ENCODE results near the gene DYNLT3.

Gene DYNLT3

GRCh38 chrX:37817176-37817575 lies 30.2 kb downstream of the DYNLT3 start:
- no peak for DNase-seq (ENCODE audit: low read depth, low spot score)
- TF ChIP-seq, protein P1, sequence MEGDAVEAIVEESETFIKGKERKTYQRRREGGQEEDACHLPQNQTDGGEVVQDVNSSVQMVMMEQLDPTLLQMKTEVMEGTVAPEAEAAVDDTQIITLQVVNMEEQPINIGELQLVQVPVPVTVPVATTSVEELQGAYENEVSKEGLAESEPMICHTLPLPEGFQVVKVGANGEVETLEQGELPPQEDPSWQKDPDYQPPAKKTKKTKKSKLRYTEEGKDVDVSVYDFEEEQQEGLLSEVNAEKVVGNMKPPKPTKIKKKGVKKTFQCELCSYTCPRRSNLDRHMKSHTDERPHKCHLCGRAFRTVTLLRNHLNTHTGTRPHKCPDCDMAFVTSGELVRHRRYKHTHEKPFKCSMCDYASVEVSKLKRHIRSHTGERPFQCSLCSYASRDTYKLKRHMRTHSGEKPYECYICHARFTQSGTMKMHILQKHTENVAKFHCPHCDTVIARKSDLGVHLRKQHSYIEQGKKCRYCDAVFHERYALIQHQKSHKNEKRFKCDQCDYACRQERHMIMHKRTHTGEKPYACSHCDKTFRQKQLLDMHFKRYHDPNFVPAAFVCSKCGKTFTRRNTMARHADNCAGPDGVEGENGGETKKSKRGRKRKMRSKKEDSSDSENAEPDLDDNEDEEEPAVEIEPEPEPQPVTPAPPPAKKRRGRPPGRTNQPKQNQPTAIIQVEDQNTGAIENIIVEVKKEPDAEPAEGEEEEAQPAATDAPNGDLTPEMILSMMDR (IDR thresholded peaks at IDR 0.05; ENCODE audit: low read depth, low read length) = no peak
- H3K4me3 ChIP-seq (ENCODE audit: low read depth, low read length) = no peak overlapping the region
- in situ Hi-C loops (cut with HindIII; ENCODE audit: low sequenced_read_pairs) = no loop called here

GRCh38 chrX:37816766-37817165 lies 30.6 kb downstream of the DYNLT3 start:
- in situ Hi-C loops (cut with HindIII; ENCODE audit: low sequenced_read_pairs) = no loop called here
- no peak for DNase-seq (ENCODE audit: low read depth, low spot score)
- H3K4me3 ChIP-seq (ENCODE audit: low read depth, low read length) = no peak overlapping the region
- TF ChIP-seq, protein P1 (IDR thresholded peaks at IDR 0.05; ENCODE audit: low read depth, low read length) = no peak

DNA sequence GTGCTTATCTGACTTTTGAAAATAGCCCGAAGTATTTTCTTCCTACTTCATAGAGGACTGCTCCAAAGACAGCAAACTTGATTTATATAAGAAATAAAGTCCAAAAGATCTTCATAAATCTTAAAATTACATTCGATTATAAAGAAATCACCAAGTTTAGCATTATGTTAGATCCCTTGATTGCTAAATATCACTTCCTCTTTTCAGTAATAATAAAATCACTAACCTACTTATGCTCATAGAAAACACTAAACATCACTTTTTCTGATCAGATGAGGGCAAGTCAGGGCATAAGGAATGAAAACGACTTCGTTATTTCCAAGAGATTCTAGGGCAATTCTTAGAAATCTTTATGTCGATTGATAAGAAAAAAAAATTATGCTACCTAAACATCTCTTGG lies 32.0 kb downstream of the DYNLT3 start:
- in situ Hi-C loops (cut with HindIII; ENCODE audit: low sequenced_read_pairs) = no loop called here
- no peak overlapping the region for H3K4me3 ChIP-seq (ENCODE audit: low read depth, low read length)
- no peak for DNase-seq (ENCODE audit: low read depth, low spot score)
- TF ChIP-seq, protein P1 (IDR thresholded peaks at IDR 0.05; ENCODE audit: low read depth, low read length) = no peak

- TF ChIP-seq, protein P1 (IDR thresholded peaks at IDR 0.05; ENCODE audit: low read depth, low read length) = no peak
- H3K4me3 ChIP-seq (ENCODE audit: low read depth, low read length) = no peak overlapping the region
- no peak for DNase-seq (ENCODE audit: low read depth, low spot score)
- in situ Hi-C loops (cut with HindIII; ENCODE audit: low sequenced_read_pairs) = no loop called here
These were observed 33.8 kb downstream of the DYNLT3 start for GRCh38 chrX:37813570-37813969.

DNA sequence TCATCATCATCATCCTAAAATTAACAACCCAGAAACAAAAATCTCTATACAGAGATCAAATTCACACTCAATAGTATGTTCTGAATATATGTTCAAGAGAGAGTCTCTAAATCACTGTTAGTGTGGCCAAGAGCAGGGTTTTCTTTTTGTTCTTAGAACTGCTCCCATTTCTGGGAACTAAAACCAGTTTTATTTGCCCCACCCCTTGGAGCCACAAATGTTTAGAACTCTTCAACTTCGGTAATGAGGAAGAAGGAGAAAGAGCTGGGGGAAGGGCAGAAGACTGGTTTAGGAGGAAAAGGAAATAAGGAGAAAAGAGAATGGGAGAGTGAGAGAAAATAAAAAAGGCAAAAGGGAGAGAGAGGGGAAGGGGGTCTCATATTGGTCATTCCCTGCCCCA lies 35.3 kb downstream of the DYNLT3 start:
- no peak overlapping the region for H3K4me3 ChIP-seq (ENCODE audit: low read depth, low read length)
- TF ChIP-seq, protein P1 (IDR thresholded peaks at IDR 0.05; ENCODE audit: low read depth, low read length) = no peak
- in situ Hi-C loops (cut with HindIII; ENCODE audit: low sequenced_read_pairs) = no loop called here
- DNase-seq (ENCODE audit: low read depth, low spot score) = no peak

GRCh38 chrX:37809970-37810369 lies 37.4 kb downstream of the DYNLT3 start:
- no peak overlapping the region for H3K4me3 ChIP-seq (ENCODE audit: low read depth, low read length)
- TF ChIP-seq, protein P1 (IDR thresholded peaks at IDR 0.05; ENCODE audit: low read depth, low read length) = no peak
- in situ Hi-C loops (cut with HindIII; ENCODE audit: low sequenced_read_pairs) = no loop called here
- no peak for DNase-seq (ENCODE audit: low read depth, low spot score)

DNA sequence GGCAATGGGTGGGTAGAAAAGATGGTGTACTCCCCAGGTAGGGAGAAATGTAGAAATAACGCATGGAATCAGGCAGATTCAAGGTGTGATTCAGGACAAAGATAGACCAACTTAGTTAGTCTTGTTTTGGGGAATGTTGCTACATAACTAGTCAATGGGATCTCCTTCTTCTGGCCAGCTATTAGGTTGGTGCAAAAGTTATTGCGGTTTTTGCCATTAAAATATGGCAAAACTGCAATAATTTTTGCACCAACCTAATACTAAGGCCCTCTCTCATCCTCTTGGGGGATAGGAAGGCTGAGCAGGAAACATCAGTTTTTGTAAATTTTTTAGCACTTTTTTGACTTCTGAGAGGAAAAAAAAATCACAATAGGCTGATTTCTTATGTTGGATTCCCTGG lies 44.3 kb downstream of the DYNLT3 start:
- no peak overlapping the region for H3K4me3 ChIP-seq (ENCODE audit: low read depth, low read length)
- DNase-seq (ENCODE audit: low read depth, low spot score) = no peak
- TF ChIP-seq, protein P1 (IDR thresholded peaks at IDR 0.05; ENCODE audit: low read depth, low read length) = no peak
- in situ Hi-C loops (cut with HindIII; ENCODE audit: low sequenced_read_pairs) = no loop called here

All from astrocyte of the spinal cord (primary cell).